IMR-90 (cell line): ENCODE results near the gene STAT1. TPM values are rescaled to one million over a fixed set of nuclear protein-coding genes. Genes with fewer than 3 reads are reported as not detected.
A peak's percentile ranks its signal among the peaks of the same experiment; 100 is the strongest.

Source experiments
- ATAC-seq: fragments of 200-7000 bp; cut with Tn5 transposase; 2 replicates; pipeline ENCODE4 v1.9.1; 2020; ENCODE audit warnings: low read depth, mild to moderate bottlenecking, moderate library complexity
- BruUV-seq: library from RNA; stranded (reverse); fragments of 400-500 nt; replicated peaks from 2 replicates; lab custom pipeline; 2021; lab: Mats Ljungman, UMichigan
- CTCF ChIA-PET: fragments of 300-600 bp; formaldehyde crosslinking; extraction: SDS; loops from one replicate; lab custom pipeline; 2021; ENCODE audit warnings: antibody characterized with exemption; lab: Yijun Ruan, JAX
- POLR2A ChIA-PET: fragments of 300-600 bp; sonication (Branson Sonifier 250); formaldehyde crosslinking; loops from one replicate; lab custom pipeline; 2022; ENCODE audit warnings: antibody characterized with exemption; ENCODE audit not compliant: unreplicated experiment; lab: Charles Lee
- DNase-seq: peaks from one replicate; pipeline ENCODE4 v3.0.0; 2013
- H2AFZ ChIP-seq: replicated peaks from 2 replicates; pipeline ENCODE3; 2013; ENCODE audit warnings: low read length, mild to moderate bottlenecking; ENCODE audit not compliant: poor library complexity
- H2AK5ac ChIP-seq: 2 replicates; pipeline ENCODE4 v1.6.1; 2013; ENCODE audit warnings: low read depth, low read length, inconsistent platforms
- H2AK9ac ChIP-seq: replicated peaks from 2 replicates; pipeline ENCODE3; 2013; ENCODE audit warnings: mild to moderate bottlenecking, low read depth, low read length, moderate library complexity; ENCODE audit not compliant: poor library complexity
- H2BK120ac ChIP-seq: 2 replicates; pipeline ENCODE4 v1.6.1; 2013; ENCODE audit warnings: low read depth, low read length, inconsistent platforms
- H2BK15ac ChIP-seq: 3 replicates; pipeline ENCODE4 v1.6.1; 2013; ENCODE audit warnings: low read depth, low read length, inconsistent platforms
- H2BK20ac ChIP-seq: 2 replicates; pipeline ENCODE4 v1.6.1; 2013; ENCODE audit warnings: low read depth, mild to moderate bottlenecking, inconsistent platforms, low read length, moderate library complexity
- H2BK5ac ChIP-seq: 2 replicates; pipeline ENCODE4 v1.6.1; 2013; ENCODE audit warnings: mild to moderate bottlenecking, low read depth, low read length, inconsistent platforms; ENCODE audit not compliant: poor library complexity, severe bottlenecking
- H3K14ac ChIP-seq: replicated peaks from 2 replicates; pipeline ENCODE4 v1.6.1; 2013; ENCODE audit warnings: low read depth, low read length, inconsistent platforms
- H3K18ac ChIP-seq: 2 replicates; pipeline ENCODE4 v1.6.1; 2013; ENCODE audit warnings: low read depth, low read length, control low read depth
- H3K23ac ChIP-seq: 2 replicates; pipeline ENCODE4 v1.6.1; 2013; ENCODE audit warnings: low read depth, low read length, inconsistent platforms
- H3K27ac ChIP-seq: 2 replicates; pipeline ENCODE4 v1.5.1; 2013; ENCODE audit warnings: mild to moderate bottlenecking, control low read depth, low read length; ENCODE audit not compliant: insufficient read depth
- H3K27me3 ChIP-seq: 2 replicates; pipeline ENCODE4 v1.6.1; 2013; ENCODE audit warnings: low read length; ENCODE audit not compliant: control insufficient read depth, insufficient read depth
- H3K36me3 ChIP-seq: 2 replicates; pipeline ENCODE4 v1.6.1; 2013; ENCODE audit warnings: low read length, mixed read lengths; ENCODE audit not compliant: control insufficient read depth, insufficient read depth
- H3K4ac ChIP-seq: 2 replicates; pipeline ENCODE4 v1.6.1; 2013; ENCODE audit warnings: low read depth, low read length, inconsistent platforms
- H3K4me1 ChIP-seq: 2 replicates; pipeline ENCODE4 v1.6.1; 2013; ENCODE audit warnings: low read length, mixed read lengths; ENCODE audit not compliant: control insufficient read depth, insufficient read depth
- H3K4me2 ChIP-seq: 2 replicates; pipeline ENCODE4 v1.6.1; 2013; ENCODE audit warnings: low read depth, mild to moderate bottlenecking, control low read depth, low read length, moderate library complexity
- H3K4me3 ChIP-seq: 2 replicates; pipeline ENCODE4 v1.5.1; 2013; ENCODE audit warnings: low read depth, mild to moderate bottlenecking, control low read depth, low read length, moderate library complexity; ENCODE audit not compliant: insufficient read depth
- H3K56ac ChIP-seq: 2 replicates; pipeline ENCODE4 v1.6.1; 2013; ENCODE audit warnings: low read length, inconsistent platforms; ENCODE audit not compliant: insufficient read depth; ENCODE audit errors: extremely low read depth
- H3K79me1 ChIP-seq, 2 experiments: 2 replicates each; pipeline ENCODE4 v1.6.1; 2013; ENCODE audit warnings: low read length in 2 of 2, inconsistent platforms in 1 of 2, low read depth in 1 of 2
- H3K9ac ChIP-seq: 2 replicates; pipeline ENCODE4 v1.6.1; 2013; ENCODE audit warnings: low read depth, low read length, control low read depth
- H3K9me1 ChIP-seq: 2 replicates; pipeline ENCODE4 v1.6.1; 2013; ENCODE audit warnings: low read length, inconsistent platforms; ENCODE audit not compliant: insufficient read depth
- H3K9me3 ChIP-seq: 2 replicates; pipeline ENCODE4 v1.6.1; 2013; ENCODE audit warnings: low read length; ENCODE audit not compliant: control insufficient read depth, insufficient read depth
- H4K20me1 ChIP-seq: 2 replicates; pipeline ENCODE4 v1.6.1; 2013; ENCODE audit warnings: low read length, inconsistent platforms; ENCODE audit not compliant: insufficient read depth
- H4K5ac ChIP-seq: 2 replicates; pipeline ENCODE4 v1.6.1; 2013; ENCODE audit warnings: mild to moderate bottlenecking, low read depth, low read length, control low read depth
- H4K8ac ChIP-seq, 2 experiments: 2 replicates each; pipeline ENCODE4 v1.6.1; 2013; ENCODE audit warnings: low read depth in 2 of 2, low read length in 2 of 2, control low read depth in 1 of 2, inconsistent platforms in 1 of 2
- H4K91ac ChIP-seq: 2 replicates; pipeline ENCODE4 v1.6.1; 2013; ENCODE audit warnings: low read depth, low read length, inconsistent platforms; ENCODE audit not compliant: insufficient read depth
- BHLHE40 ChIP-seq: fragments of 150-350 bp; IDR thresholded peaks from 2 replicates; pipeline ENCODE4 v1.6.1; 2016; ENCODE audit warnings: mild to moderate bottlenecking, low read depth, low read length
- CEBPB ChIP-seq: IDR thresholded peaks from 2 replicates; pipeline ENCODE4 v1.6.1; 2012; ENCODE audit warnings: low read depth, low read length, improper control_type of control experiment
- CHD1 ChIP-seq: IDR thresholded peaks from 2 replicates; pipeline ENCODE4 v1.6.1; 2012; ENCODE audit warnings: low read depth, low read length, improper control_type of control experiment
- FOS ChIP-seq: fragments of 150-350 bp; IDR thresholded peaks from 2 replicates; pipeline ENCODE4 v1.6.1; 2016; ENCODE audit warnings: low read depth, low read length
- MAFK ChIP-seq: IDR thresholded peaks from 2 replicates; pipeline ENCODE4 v1.6.1; 2012; ENCODE audit warnings: low read depth, low read length, improper control_type of control experiment
- NFE2L2 ChIP-seq: fragments of 150-350 bp; IDR thresholded peaks from 2 replicates; pipeline ENCODE4 v1.6.1; 2016; ENCODE audit warnings: low read depth, mild to moderate bottlenecking, low read length
- POLR2A ChIP-seq: IDR thresholded peaks from 2 replicates; pipeline ENCODE4 v1.6.1; 2012; ENCODE audit warnings: mild to moderate bottlenecking, low read depth, low read length
- RCOR1 ChIP-seq: IDR thresholded peaks from 2 replicates; pipeline ENCODE4 v1.6.1; 2012; ENCODE audit warnings: mild to moderate bottlenecking, low read length, improper control_type of control experiment; ENCODE audit not compliant: insufficient replicate concordance
- RFX5 ChIP-seq: IDR thresholded peaks from 2 replicates; pipeline ENCODE4 v1.8.0; 2012; ENCODE audit warnings: low read depth, mild to moderate bottlenecking, low read length, moderate library complexity
- WGBS, 2 experiments: methylation state at CpG; one replicate each; pipeline versions ENCODE4 v1.1.5 to v1.1.7; 2013; ENCODE audit warnings: missing lambda C conversion rate in 2 of 2; ENCODE audit not compliant: insufficient read length in 1 of 2; ENCODE audit errors: extremely low coverage in 2 of 2; 5-methylcytosine and 5-hydroxymethylcytosine counted together
- dilution Hi-C: fragments of 300-500 bp; cut with HindIII; formaldehyde crosslinking; loops from one replicate; pipeline ENCODE4 v1.14.3; 2018; ENCODE audit warnings: low sequenced_read_pairs; ENCODE audit not compliant: unreplicated experiment
- in situ Hi-C: fragments of 300-500 bp; cut with MboI; formaldehyde crosslinking; loops from 3 replicates; pipeline ENCODE4 v1.14.3; 2019; ENCODE audit warnings: low sequenced_read_pairs, inconsistent platforms, mixed read lengths
- intact Hi-C: fragments of 100-400 bp; cut with micrococcal nuclease; formaldehyde crosslinking; loops from 2 replicates; pipeline ENCODE4 v1.10.0; 2022
- polyA plus RNA-seq, 3 experiments: library from polyadenylated mRNA; depleted of rRNA; stranded (reverse); fragments of >200 nt; gene quantifications; 2 replicates each; pipeline ENCODE4 v1.2.3, GENCODE V29; 2012; ENCODE audit warnings: low replicate concordance in 1 of 3
- total RNA-seq: library from RNA; depleted of rRNA; stranded (reverse); fragments of >200 nt; gene quantifications from 2 replicates; pipeline ENCODE4 v1.2.3, GENCODE V29; 2012
- TF ChIP-seq, protein P1 (sequence below): fragments of 150-350 bp; IDR thresholded peaks from 2 replicates; pipeline ENCODE4 v1.6.1; 2017; ENCODE audit warnings: mild to moderate bottlenecking, antibody characterized with exemption, low read length, low read depth

Gene STAT1
- total and polyA plus RNA-seq, 2 of the 4 experiments (the other 2 are of a cell fraction): 43.2 to 67.9 TPM

DNA sequence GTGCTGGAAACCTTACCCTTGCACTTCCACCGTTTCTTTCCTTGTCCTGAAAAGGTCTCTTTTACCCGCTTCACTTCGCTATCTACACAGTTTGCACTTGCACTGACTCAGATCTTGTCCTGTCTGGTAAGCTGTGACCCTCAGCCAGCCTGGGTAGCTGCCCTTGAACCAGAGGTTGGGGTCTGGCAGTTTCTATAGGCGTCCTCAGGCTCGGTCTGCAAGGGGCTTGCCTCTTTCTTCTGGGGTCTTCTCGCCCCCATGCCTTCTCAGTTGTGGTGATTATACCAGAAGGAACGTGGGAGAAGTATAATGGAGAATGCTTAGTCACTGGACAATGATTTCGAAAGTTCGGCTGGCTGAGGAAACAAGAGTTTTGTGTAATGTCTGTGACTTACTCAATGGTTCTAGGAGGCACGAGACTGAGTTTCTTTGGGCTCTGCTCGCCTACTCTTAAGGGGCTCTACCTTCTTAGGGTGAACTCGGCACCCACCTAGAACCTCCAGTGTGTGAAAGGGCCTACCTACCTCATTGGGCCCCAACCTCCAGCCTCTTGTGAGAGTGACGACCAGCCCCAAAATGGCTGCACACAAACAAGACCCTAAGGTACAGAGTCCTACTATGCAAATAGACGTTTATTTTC, 6.9 kb upstream of the STAT1 start:
- peak overlapping the region; percentile 56 for H2AFZ ChIP-seq
- H3K56ac ChIP-seq: peak overlapping the region; percentile 100
- H3K4me1 ChIP-seq: peaks cover 14% of the 10 kb centered on the region
- peak overlapping the region; percentile 95 to 98 for H4K8ac ChIP-seq
- ChIA-PET POLR2A (interaction anchor here (0.8 kb wide), 1 partner anchor 9 kb away, joined by 4 read pairs; no protein-coding TSS in a partner anchor), CTCF (no interaction called here)
- intact Hi-C loops: loop anchor here (2.0 kb wide), 1 partner anchor 28 kb away; no protein-coding TSS in a partner anchor
- H3K4me3 ChIP-seq: peak overlapping the region; percentile 61
- no peaks in the 10 kb centered on the region for H3K27me3 ChIP-seq
- H2BK15ac ChIP-seq: peak overlapping the region; percentile 75; the same call in 2 of the 3 replicates
- in situ Hi-C loops: no loop called here
- peak overlapping the region; percentile 98 for H3K27ac ChIP-seq
- 0% methylated on average over 2 of the region's 14 CpGs; no CpG with 5 or more reads in 1 of the 2 experiments for WGBS, 2 experiments
- H3K23ac ChIP-seq: peak overlapping the region; percentile 100
- dilution Hi-C loops: no loop called here
- peaks cover 12% of the 10 kb centered on the region for H3K9me1 ChIP-seq
- H4K91ac ChIP-seq: peak overlapping the region; percentile 99
- ATAC-seq: peak; percentile 54
- peak; percentile 98 for TF ChIP-seq BHLHE40
- no peak; the same call in 1 of the 2 replicates for TF ChIP-seq POLR2A
- no peak for TF ChIP-seq RFX5
- peak; percentile 79; the same call in 1 of the 2 replicates for TF ChIP-seq FOS
- TF ChIP-seq RCOR1: no peak
- TF ChIP-seq NFE2L2: peak; percentile 94
- TF ChIP-seq CEBPB: peak; percentile 97
- TF ChIP-seq CHD1: no peak
- TF ChIP-seq, protein P1, sequence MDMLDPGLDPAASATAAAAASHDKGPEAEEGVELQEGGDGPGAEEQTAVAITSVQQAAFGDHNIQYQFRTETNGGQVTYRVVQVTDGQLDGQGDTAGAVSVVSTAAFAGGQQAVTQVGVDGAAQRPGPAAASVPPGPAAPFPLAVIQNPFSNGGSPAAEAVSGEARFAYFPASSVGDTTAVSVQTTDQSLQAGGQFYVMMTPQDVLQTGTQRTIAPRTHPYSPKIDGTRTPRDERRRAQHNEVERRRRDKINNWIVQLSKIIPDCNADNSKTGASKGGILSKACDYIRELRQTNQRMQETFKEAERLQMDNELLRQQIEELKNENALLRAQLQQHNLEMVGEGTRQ: no peak
- 0 out of 2 replicates have a peak, but pooled peaks have one; percentile 35 for TF ChIP-seq MAFK
- H4K20me1 ChIP-seq: no peaks in the 10 kb centered on the region
- H3K79me1 ChIP-seq: peaks cover 6 to 25% of the 10 kb centered on the region in 2 experiments; a peak in 3 of 4 replicates
- peak overlapping the region; percentile 92 for H2BK120ac ChIP-seq
- H3K14ac ChIP-seq: peak overlapping the region; percentile 100
- H3K4ac ChIP-seq: peak overlapping the region; percentile 99
- H2AK5ac ChIP-seq: peak overlapping the region; percentile 97
- peak overlapping the region; percentile 91 for H3K4me2 ChIP-seq
- peak overlapping the region; percentile 93 for H2BK20ac ChIP-seq
- DNase-seq: peak; percentile 93
- H2BK5ac ChIP-seq: peak overlapping the region; percentile 97
- H3K9me3 ChIP-seq: no peaks in the 10 kb centered on the region
- H4K5ac ChIP-seq: peak overlapping the region; percentile 92
- BruUV-seq: TSS peak; percentile 84
- peak overlapping the region; percentile 97 for H3K9ac ChIP-seq
- H2AK9ac ChIP-seq: peak overlapping the region; percentile 96
- no peaks in the 10 kb centered on the region for H3K36me3 ChIP-seq
- peak overlapping the region; percentile 92 for H3K18ac ChIP-seq
